ENCODE measurements around the gene TBL3.

DNA sequence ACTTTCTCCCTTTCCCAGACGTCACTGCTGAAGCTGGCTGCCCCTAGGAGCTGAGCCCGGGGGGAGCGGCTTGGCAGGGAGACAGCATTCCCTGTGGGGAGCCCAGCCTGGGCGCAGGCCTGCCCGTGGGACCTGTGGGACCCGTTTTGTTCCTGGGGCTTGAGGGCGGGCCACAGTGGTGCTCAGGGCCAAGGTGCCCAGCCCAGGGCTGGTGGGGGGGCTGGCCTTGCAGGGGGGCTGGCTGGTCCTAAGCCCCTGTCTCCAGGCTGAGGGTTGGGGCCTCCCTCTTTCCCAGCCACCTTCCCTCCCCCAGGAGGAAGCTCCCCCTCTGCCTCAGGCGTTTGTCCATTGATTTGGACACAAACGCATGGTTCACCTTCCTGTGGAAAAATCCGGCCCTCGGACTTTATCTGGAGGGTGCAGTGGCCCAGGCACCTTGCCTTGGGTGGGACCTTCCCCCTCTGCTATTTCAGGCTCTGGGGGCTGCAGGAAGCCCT, 59.3 kb downstream of the TBL3 start:
- no peak for TF ChIP-seq POLR2AphosphoS5 (IDR thresholded peaks at IDR 0.05; ENCODE audit: low read depth, low read length)
- TF ChIP-seq, protein P1, sequence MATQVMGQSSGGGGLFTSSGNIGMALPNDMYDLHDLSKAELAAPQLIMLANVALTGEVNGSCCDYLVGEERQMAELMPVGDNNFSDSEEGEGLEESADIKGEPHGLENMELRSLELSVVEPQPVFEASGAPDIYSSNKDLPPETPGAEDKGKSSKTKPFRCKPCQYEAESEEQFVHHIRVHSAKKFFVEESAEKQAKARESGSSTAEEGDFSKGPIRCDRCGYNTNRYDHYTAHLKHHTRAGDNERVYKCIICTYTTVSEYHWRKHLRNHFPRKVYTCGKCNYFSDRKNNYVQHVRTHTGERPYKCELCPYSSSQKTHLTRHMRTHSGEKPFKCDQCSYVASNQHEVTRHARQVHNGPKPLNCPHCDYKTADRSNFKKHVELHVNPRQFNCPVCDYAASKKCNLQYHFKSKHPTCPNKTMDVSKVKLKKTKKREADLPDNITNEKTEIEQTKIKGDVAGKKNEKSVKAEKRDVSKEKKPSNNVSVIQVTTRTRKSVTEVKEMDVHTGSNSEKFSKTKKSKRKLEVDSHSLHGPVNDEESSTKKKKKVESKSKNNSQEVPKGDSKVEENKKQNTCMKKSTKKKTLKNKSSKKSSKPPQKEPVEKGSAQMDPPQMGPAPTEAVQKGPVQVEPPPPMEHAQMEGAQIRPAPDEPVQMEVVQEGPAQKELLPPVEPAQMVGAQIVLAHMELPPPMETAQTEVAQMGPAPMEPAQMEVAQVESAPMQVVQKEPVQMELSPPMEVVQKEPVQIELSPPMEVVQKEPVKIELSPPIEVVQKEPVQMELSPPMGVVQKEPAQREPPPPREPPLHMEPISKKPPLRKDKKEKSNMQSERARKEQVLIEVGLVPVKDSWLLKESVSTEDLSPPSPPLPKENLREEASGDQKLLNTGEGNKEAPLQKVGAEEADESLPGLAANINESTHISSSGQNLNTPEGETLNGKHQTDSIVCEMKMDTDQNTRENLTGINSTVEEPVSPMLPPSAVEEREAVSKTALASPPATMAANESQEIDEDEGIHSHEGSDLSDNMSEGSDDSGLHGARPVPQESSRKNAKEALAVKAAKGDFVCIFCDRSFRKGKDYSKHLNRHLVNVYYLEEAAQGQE (IDR thresholded peaks at IDR 0.05; ENCODE audit: insufficient read depth in 1 of 2, low read depth in 2 of 2, low read length in 2 of 2) = no peak
